Thyroid gland (tissue), 4 donors: ENCODE measurements around the gene IL17RA. TPM values are rescaled to one million over a fixed set of nuclear protein-coding genes. Genes with fewer than 3 reads are reported as not detected.
A peak's percentile ranks its signal among the peaks of the same experiment; 100 is the strongest.

Experiments used
- DNase-seq, 2 donors: peaks; one replicate each; pipeline ENCODE4 v3.0.0-alpha.2; 2019
- H3K27ac ChIP-seq, 3 donors: fragments of 200-600 bp; sonication (generic); 1 replicate in 2 of 3; 2 replicates in 1 of 3; pipeline ENCODE4 v1.5.1; 2016 to 2019; ENCODE audit warnings: mild to moderate bottlenecking in 1 of 3, moderate library complexity in 1 of 3
- H3K27me3 ChIP-seq: fragments of 200-600 bp; sonication (generic); one replicate; pipeline ENCODE4 v1.5.1; 2019
- H3K36me3 ChIP-seq, 2 donors: fragments of 200-600 bp; sonication (generic); one replicate each; pipeline ENCODE4 v1.5.1; 2016 to 2019
- H3K4me1 ChIP-seq, 2 donors: fragments of 200-600 bp; sonication (generic); one replicate each; pipeline ENCODE4 v1.5.1; 2017 to 2019
- H3K4me3 ChIP-seq, 3 donors: fragments of 200-600 bp; sonication (generic); replicated peaks in 1 of 3; 1 replicate in 2 of 3; 2 replicates in 1 of 3; pipeline ENCODE4 v1.5.1; 2016; ENCODE audit warnings: mild to moderate bottlenecking in 1 of 3
- H3K9me3 ChIP-seq: fragments of 200-600 bp; sonication (generic); one replicate; pipeline ENCODE4 v1.5.1; 2017
- CTCF ChIP-seq, 6 experiments: fragments of 200-600 bp in 3 of 6; fragments of 450-650 bp in 3 of 6; sonication (generic) in 3 of 6; IDR thresholded peaks; one replicate each; pipeline ENCODE4 v1.5.1; 2016 to 2019; ENCODE audit warnings: antibody characterized with exemption in 6 of 6, mild to moderate bottlenecking in 2 of 6, inconsistent platforms in 1 of 6, moderate library complexity in 1 of 6
- POLR2A ChIP-seq, 2 donors: fragments of 450-650 bp; IDR thresholded peaks; one replicate each; pipeline ENCODE4 v1.6.1; 2017; ENCODE audit warnings: antibody characterized with exemption in 2 of 2, mild to moderate bottlenecking in 2 of 2, moderate library complexity in 1 of 2
- WGBS, 2 donors: methylation state at CpG; one replicate each; pipeline ENCODE4 v1.1.5; 2017; 5-methylcytosine and 5-hydroxymethylcytosine counted together
- intact Hi-C: fragments of 100-400 bp; cut with DNase I; formaldehyde crosslinking; loops from one replicate; pipeline ENCODE4 v1.15.1; 2023
- total RNA-seq, 4 donors: library from RNA; depleted of rRNA; stranded (reverse); fragments of >200 nt; gene quantifications; one replicate each; pipeline ENCODE4 v1.2.3, GENCODE V29; 2016

The IL17RA gene
- total RNA-seq, 4 donors from 2014 or later = 10.3 to 19.1 (median 15.5) TPM

DNA sequence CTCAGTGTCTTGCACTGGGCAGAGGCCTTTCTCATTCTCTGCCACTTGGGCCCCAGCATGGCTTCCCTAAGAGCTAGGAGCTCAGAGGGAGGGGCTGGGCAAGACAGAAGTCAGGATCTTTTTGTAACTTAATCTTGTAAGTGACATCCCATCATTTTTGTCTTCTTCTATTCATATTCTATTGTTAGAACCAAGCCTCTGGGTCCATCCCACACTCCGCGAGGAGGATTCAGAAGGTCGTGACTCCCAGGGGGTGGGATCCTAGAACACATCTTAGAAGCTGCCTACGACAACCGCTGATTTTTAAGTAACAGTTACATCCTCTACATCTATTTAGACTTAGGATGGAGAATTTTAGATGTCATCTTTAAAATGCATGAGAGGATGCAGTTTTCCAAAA lies 1.5 kb upstream of the IL17RA start:
- no peaks in the 10 kb centered on the region for H3K36me3 ChIP-seq
- no peaks in the 10 kb centered on the region for H3K9me3 ChIP-seq
- DNase-seq = no peak
- intact Hi-C loops = no loop called here
- no peaks in the 10 kb centered on the region for H3K27me3 ChIP-seq
- 94 to 97% methylated on average over 5 of the region's 5 CpGs for WGBS, 2 donors
- no peak overlapping the region for H3K4me3 ChIP-seq
- H3K27ac ChIP-seq = no peak overlapping the region
- peaks cover 5 to 11% of the 10 kb centered on the region in 2 donors for H3K4me1 ChIP-seq
- TF ChIP-seq POLR2A (IDR thresholded peaks at IDR 0.05) (no peak), CTCF (IDR thresholded peaks at IDR 0.05) (no peak)

GRCh38 chr22:17083811-17084441 lies 874 bp upstream of the IL17RA start:
- Histone ChIP-seq H3K27me3 (no peaks in the 10 kb centered on the region), H3K4me3 (no peak overlapping the region), H3K9me3 (no peaks in the 10 kb centered on the region), H3K36me3 (no peaks in the 10 kb centered on the region), H3K4me1 (peaks cover 5 to 11% of the 10 kb centered on the region in 2 donors), H3K27ac (peak overlapping the region in 1 of 3 donors; percentile 87)
- intact Hi-C loops = no loop called here
- no peak for DNase-seq
- whole genome bisulfite sequencing, 2 donors = 86 to 88% methylated on average over 33 of the region's 33 CpGs
- TF ChIP-seq POLR2A (IDR thresholded peaks at IDR 0.05) (no peak), CTCF (IDR thresholded peaks at IDR 0.05) (no peak)

- DNase-seq = peak; percentile 21 to 33
- intact Hi-C loops = no loop called here
- 7 to 15% methylated on average over 19 to 41 of the region's 92 CpGs for WGBS, 2 donors
Measured at GRCh38 chr22:17085277-17086181, 729 bp downstream of the IL17RA start.

GRCh38 chr22:17086296-17086695 lies 1.5 kb downstream of the IL17RA start:
- WGBS, 2 donors = 81 to 87% methylated on average over 7 of the region's 7 CpGs
- intact Hi-C loops = no loop called here
- Histone ChIP-seq H3K27ac (no peak overlapping the region), H3K4me1 (peaks cover 5 to 11% of the 10 kb centered on the region in 2 donors), H3K36me3 (no peaks in the 10 kb centered on the region), H3K4me3 (peak overlapping the region in 1 of 3 donors; percentile 100), H3K9me3 (no peaks in the 10 kb centered on the region), H3K27me3 (no peaks in the 10 kb centered on the region)
- no peak for TF ChIP-seq CTCF (IDR thresholded peaks at IDR 0.05)
- no peak for TF ChIP-seq POLR2A (IDR thresholded peaks at IDR 0.05)
- no peak for DNase-seq

More at GRCh38 chr22:17085277-17086181, 729 bp downstream of the IL17RA start:
- TF ChIP-seq CTCF (IDR thresholded peaks at IDR 0.05) = no peak
- no peak for TF ChIP-seq POLR2A (IDR thresholded peaks at IDR 0.05)
- H3K4me1 ChIP-seq = peaks cover 5 to 11% of the 10 kb centered on the region in 2 donors
- no peaks in the 10 kb centered on the region for H3K9me3 ChIP-seq
- H3K27ac ChIP-seq = peak overlapping the region; percentile 48 to 87 (median 49)
- H3K4me3 ChIP-seq = peak overlapping the region; percentile 55 to 100 (median 91)
- no peaks in the 10 kb centered on the region for H3K36me3 ChIP-seq
- no peaks in the 10 kb centered on the region for H3K27me3 ChIP-seq
